GM21717 (cell line): Measurements from ENCODE around the gene CEACAM3.

Source experiments
- ATAC-seq: cut with Tn5 transposase; IDR thresholded peaks from one replicate; pipeline ENCODE4 v1.9.1; 2021; ENCODE audit warnings: mild to moderate bottlenecking, moderate library complexity; ENCODE audit not compliant: unreplicated experiment

The CEACAM3 gene

GRCh38 chr19:41792513-41793413 is 3.6 kb upstream of the CEACAM3 start:
- no peak for ATAC-seq

- ATAC-seq, result no peak
These were observed 3.0 kb upstream of the CEACAM3 start for GRCh38 chr19:41793414-41793727.

GRCh38 chr19:41795031-41795461 is 1.3 kb upstream of the CEACAM3 start:
- ATAC-seq, result no peak

- ATAC-seq, result no peak
These were observed 514 bp downstream of the CEACAM3 start for GRCh38 chr19:41796901-41797300.

- ATAC-seq, result no peak
These were observed 3.1 kb downstream of the CEACAM3 start for GRCh38 chr19:41799444-41800000.

- no peak for ATAC-seq
These were observed 4.6 kb downstream of the CEACAM3 start for GRCh38 chr19:41801031-41801430.

GRCh38 chr19:41801792-41802211 is 5.4 kb downstream of the CEACAM3 start:
- ATAC-seq, result no peak

GRCh38 chr19:41802770-41803169 is 6.4 kb downstream of the CEACAM3 start:
- no peak for ATAC-seq

- ATAC-seq, result no peak
These were observed 7.9 kb downstream of the CEACAM3 start for GRCh38 chr19:41804336-41804735.

- no peak for ATAC-seq
These were observed 10.8 kb downstream of the CEACAM3 start for GRCh38 chr19:41807176-41807575.

GRCh38 chr19:41808663-41809566 is 12.5 kb downstream of the CEACAM3 start:
- no peak for ATAC-seq

- no peak for ATAC-seq
These were observed 13.9 kb downstream of the CEACAM3 start for GRCh38 chr19:41810301-41810700.

- ATAC-seq, result no peak
These were observed 14.6 kb downstream of the CEACAM3 start for GRCh38 chr19:41811036-41811435.

- ATAC-seq, result no peak
These were observed 15.6 kb downstream of the CEACAM3 start for GRCh38 chr19:41811981-41812380.

GRCh38 chr19:41813911-41814310 is 17.5 kb downstream of the CEACAM3 start:
- no peak for ATAC-seq

GRCh38 chr19:41815301-41815700 is 18.9 kb downstream of the CEACAM3 start:
- no peak for ATAC-seq

- ATAC-seq, result no peak
These were observed 20.4 kb downstream of the CEACAM3 start for GRCh38 chr19:41816761-41817160.

GRCh38 chr19:41821003-41821735 is 24.8 kb downstream of the CEACAM3 start:
- ATAC-seq, result no peak

- no peak for ATAC-seq
These were observed 41.8 kb downstream of the CEACAM3 start for GRCh38 chr19:41837981-41838708.

GRCh38 chr19:41839211-41839610 is 42.8 kb downstream of the CEACAM3 start:
- no peak for ATAC-seq
